HG03039 (cell line): Measurements from ENCODE around the gene RCC2.

Source experiments
- ATAC-seq: cut with Tn5 transposase; IDR thresholded peaks from one replicate; pipeline ENCODE4 v1.9.1; 2021; ENCODE audit warnings: mild to moderate bottlenecking, moderate library complexity; ENCODE audit not compliant: unreplicated experiment

Gene RCC2

DNA sequence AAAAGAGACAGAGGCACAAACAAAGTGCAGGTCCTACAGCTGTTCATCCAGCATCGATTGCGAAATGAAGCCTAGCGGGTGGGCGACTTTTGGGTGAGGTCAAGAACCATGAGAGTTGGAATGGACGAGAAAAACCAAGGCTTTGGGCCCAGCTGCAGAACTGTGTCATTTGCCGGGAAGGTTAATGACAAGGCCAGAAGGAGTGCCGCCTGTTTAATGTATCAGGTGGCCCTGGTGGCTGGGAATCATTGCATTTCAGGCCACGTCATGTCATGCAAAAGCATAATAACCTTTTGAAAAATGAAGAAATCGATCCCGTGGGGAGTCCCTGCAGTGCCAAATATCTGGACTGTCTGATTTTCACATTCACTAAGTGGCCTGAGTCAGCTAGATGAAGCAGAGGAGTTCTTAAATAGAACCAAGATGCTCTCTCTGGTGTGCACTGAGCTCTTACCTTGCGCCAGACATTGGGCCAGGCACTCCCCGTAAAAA is 8.1 kb upstream of the RCC2 start:
- no peak for ATAC-seq

DNA sequence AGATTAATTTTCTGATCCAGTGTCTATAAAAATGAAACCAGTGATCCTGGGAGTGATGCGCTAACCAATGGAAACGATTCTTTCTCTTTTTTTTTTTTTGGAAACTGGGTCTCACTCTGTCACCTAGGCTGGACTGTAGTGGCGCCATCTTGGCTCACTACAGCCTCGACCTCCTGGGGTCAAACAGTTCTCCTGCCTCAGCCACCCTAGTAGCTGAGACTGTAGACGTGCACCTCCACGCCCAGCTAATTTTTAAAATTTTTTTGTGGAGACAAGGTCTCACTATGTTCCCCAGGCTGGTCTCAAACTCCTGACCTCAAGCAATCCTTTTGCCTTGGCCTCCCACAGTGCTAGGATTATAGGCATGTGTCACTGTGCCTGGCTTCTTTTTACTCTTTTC is 3.4 kb upstream of the RCC2 start:
- no peak for ATAC-seq

DNA sequence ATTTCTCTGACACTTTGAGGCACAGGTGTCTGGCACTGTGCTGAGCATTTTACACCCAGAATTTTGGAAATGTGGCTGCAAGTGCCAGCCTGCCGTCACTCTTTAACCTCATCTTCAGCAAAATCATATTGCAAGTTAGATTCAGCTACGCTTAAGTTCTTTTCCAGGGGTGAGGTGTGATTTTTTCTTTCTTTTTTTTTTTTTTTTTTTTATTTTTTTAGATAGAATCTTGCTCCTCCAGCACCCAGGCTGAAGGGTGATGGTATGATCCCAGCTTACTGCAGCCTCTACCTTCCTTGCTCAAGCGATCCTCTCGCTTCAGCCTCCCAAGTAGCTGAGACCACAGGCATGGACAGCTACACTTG is 2.5 kb upstream of the RCC2 start:
- no peak for ATAC-seq

DNA sequence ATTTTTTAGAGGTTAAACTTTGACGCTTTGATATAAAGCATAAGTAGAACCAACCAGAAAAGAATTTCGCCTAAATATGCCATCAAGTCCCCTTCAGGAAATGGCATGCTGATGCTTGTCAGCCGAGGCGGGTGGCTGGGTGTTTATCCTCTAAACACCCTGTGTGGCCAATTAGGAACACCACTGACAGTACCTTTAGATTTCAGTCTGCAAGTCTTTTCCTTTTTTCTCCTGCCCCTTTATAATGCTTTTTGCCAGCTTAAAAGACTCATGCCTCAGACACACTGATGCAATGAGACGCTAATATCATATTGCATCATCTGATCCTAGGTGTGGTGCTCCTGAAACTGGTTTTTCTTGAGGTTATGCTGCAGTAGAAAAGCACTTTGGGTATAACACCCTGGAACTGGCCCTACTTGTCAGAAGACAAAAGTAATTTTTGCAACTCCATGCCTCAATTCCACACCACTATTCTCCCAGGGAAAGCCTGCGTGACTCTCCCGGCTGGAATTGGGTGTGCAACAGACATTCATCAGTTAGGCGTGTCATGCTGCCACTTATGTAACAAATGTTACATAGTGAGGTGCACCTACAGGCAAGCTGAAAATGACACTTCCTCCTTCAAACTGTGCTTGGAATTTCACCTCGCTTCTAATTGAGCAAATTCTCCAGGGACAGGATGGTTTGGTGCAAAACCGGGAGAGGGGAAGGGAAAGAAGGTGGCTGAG is 2.0 kb upstream of the RCC2 start:
- no peak for ATAC-seq

DNA sequence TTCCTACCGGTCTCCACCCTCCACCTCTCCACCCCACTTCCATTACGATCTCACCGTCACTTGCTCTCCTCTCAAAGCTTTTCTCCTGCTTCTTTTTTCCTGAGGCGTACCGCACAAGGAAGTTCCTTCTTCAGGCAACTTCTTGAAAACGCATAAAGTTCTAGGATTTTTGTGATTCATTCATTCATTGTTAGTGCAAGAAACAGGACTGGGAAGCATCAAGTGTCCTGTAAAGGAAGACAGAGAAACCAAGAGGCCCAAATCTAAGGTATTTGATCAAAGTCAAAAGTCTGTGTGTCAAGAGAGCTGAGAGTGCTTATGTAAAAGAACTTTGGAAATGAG is 1.3 kb upstream of the RCC2 start:
- ATAC-seq, result no peak

DNA sequence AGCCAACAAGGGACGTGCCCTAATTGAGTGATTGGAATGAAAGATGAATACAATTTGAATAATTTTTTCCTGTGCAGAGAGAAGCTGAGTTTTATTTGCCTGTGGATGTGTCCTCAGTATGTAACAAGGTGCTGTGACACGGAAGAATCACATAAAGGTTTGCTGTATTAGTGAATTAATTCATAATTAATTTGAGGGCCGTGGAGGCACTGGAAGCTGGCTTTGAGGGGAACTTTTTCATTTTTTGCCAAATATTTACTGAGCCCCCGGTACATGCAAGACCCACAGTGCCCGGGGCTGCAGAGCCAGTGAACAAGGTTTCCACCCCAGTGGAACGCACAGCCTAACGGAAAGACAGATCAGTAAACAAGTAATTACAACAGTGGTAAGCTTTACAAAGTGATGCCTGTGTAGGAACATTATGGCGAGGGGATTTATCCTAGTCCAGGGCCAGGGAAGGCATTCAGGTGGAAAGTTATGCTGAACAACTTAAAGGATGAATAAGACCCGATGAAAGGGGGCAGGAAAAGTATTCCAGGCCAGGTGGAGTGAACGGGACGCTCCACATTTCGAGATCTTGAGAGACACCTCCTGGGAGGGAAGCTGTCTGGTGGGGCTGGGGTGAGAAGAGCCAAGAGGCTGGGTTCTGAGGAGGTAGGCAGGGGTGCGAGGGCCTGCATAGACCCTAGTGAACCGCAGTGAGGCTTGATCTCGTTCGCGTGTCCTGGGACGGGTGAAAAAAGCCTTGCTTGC is 773 bp upstream of the RCC2 start:
- no peak for ATAC-seq

DNA sequence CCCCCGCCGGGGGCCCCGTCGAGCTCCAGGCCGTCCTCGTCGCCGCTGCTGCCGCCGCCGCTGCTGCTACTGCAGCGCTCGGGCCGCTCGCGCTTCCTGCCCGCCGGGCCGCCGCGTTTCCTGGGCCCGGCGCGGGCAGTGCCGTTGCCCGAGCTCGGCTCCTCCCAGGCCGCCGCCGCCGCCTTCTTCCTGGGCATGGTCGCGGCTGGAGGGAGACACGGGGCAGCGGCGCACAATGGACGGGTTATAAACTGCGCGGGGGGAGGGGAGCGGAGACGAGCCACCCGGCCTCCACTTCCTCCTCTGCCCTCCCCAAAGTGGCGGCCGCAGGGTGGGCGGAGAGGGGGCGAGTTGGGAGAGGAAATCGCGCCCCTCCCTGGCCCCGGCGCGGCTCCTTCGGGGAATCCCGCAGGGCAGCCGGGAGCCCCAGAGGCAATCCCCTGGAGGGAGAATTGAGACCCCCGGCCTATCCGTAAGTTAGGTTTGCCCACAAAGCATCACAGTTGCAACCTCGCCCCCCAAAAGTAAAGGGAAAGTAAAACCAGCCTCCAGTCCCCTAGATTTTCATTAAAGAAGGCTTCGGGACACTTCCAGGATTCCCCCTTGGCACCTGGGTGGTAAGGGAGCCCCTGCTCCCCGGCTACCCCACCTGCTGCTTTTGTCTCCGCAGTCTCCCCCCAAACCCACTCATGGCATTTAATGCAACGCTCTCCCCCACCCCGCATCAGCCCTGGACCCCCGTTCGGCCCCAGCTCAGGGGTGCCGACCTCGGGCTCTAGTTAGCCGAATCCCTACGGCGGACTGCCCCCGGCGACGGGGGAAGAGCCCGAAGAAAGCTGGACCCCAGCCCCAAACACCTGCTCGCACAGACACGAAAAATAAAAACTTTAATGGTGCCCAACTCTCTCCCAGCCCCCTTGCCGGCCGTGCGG is 893 bp downstream of the RCC2 start:
- ATAC-seq, result peak; percentile 31

DNA sequence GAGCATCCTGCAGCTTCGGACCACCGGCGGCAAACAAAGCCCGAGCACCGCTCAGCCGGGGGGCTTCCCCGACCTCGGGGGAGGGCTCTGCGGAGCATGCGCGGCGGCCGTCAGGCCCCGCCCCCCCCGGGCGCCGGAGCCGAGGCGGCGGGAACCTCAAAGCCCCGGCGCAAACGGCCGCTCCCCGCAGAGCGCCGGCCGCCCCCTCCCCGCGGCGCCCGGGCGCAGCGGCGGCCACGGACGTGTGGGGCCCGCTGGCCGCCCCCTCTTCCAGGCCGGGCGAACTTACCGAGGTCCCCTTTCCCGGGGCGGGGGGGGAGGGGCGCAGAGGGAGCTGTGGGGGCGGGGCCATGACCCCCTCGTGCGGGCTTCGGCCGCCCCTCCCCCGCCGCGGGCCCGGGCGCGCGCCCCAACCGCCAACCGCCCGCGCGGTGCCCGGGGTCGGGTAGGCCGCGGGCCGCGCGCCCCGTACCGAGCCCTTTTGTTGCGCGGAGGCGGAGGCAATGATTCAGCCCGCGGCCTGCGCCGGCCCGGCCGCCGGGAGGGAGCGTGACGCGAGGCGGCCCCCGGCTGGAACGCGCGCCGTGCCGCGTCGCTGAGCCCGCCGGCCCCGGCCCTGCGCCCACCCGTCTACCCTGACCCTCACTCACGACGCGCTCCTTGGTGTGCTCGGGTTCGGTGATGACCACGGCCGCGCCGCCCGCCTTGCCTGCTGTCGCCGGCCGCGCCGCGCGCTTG is 1.7 kb downstream of the RCC2 start:
- peak; percentile 26 for ATAC-seq

DNA sequence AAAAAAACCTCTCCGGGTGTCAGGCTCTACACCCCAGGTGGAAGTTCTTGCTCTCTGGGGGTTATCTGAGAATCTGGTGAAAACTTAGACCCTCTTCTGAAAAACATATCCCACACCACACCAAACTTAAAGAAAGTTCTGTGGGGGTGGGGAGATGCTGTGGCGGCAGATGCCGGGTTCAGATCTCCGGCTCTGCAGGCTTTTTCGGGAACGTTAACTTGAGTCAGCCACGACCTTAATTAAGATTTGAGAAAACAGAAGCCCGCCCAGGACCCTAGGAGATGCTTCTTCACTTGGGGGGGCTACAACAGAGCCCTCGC is 2.3 kb downstream of the RCC2 start:
- ATAC-seq, result no peak

DNA sequence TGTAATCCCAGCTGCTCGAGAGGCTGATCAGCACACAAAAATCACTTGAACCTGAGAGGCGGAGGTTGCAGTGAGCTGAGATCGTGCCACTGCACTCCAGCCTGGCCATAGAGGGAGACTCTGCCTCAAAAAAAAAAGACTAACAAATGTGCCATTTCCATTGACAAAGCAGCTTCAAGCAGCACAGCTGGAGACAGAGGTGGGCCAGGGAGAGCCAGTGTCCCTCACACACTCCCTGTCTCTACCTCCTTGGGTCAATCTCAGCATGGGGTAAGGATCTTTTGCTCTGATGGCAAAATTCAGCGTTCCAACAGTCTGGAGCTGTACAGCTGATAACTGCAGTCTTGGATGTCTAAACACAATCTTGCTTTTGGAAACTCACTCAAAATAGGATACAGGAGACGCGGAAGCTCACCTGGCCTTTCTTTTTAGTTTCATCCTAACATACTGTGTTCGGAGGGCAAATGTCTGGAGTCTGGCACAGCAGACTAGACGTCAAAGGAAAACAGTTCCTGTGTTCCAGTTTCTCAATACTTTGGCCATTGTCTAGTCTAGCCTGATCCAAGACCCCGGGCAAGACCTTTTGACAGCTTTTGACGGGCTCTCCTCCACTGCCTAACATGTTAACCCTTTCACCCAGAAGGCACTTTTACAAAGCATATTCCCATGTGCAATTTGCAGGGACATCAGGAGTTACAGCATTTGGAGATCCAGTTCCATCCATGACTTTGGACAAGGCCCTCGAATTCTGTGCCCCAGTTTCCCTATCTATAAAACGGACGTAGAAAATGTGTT is 2.9 kb downstream of the RCC2 start:
- no peak for ATAC-seq

DNA sequence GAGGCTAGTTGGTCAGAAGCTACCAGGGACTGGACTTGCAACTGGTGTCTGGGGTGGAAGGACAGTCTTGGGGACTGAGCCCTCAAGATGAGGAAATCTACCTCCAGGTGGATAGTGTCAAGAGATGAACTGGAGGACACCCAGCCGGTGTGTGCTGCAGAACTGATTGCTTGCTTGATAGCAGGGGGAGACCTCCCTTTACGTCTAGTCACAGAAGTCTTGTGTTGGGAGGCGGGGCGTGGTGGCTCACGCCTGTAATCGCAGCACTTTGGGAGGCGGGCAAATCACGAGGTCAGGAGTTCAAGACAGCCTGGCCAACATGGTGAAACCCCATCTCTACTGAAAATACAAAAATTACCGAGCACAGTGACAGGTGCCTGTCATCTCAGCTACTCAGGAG is 4.9 kb downstream of the RCC2 start:
- no peak for ATAC-seq

DNA sequence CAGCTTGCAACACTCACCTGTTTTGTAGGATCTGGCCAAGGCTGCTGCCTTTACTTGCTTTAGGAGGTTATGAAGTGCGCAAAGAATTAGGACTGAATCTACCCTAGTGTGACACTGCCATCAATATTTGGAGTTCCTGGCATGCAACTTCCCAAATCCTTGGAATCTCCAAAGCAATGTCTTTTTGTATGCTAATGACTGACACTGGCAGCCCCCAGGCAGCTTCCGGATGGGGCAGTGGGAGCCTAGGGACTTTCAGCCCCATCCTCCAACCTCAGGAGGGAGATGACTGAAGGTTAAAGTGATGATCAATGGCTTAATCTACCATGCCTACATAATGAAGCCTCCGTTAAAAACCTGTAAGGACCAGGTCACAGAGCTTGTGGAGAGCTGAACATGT is 5.5 kb downstream of the RCC2 start:
- ATAC-seq, result no peak

DNA sequence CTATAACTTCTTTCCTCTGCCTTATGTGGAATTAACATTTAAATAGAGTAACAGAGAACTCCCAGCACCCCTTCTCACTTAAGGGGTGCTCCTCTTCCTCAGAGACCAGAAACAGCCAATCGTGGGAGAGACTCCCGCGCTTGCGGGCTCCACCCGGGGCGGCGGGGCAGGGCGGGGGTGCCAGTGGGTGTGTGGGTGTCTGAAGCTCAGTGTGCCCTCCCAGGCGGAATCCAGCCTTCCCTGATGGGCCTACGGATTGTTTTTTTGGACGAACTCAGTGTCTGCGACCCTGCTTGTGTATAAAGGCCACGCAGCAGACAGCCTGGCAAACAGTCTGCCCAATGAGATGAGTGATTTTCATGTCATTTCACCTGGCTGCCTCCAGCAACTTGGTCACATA is 6.2 kb downstream of the RCC2 start:
- ATAC-seq, result no peak

DNA sequence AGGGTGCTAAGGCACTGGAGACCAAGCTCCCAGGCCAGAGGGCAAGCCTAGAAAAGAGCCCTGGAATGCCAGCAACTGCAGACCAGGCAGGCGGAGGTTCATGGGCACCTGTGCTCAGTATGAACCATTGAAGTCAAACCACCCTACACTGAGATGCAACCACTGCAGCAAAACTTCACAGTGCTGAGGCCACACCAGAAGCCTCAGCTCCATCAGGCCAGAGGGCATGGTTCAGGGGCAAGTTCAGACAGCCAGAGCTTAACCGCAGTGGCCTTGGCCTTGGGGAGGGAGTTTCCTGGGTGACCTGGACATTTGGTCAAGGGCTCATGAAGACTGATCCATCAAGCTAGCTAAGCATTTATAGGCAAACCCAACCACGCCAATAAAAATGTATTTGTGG is 7.1 kb downstream of the RCC2 start:
- no peak for ATAC-seq

DNA sequence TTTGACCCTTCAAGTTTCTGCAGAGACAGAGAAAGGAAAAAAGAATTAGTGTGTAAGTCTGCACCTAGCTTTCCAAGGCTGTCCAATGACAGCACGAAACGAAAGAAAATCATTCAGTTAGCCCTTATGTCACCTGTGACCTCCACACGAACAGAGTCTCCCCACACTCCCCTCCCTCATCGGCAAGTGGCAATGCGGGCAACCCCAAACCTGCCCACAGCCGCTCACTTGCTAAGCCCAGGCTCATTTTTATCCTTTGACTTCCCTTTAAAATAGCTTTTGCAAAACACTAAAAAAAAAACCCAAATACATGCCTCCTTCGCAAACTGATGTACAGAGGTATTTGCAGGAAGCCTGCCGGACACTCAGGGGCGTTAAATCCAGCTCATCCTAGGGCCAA is 10.3 kb downstream of the RCC2 start:
- ATAC-seq, result no peak

DNA sequence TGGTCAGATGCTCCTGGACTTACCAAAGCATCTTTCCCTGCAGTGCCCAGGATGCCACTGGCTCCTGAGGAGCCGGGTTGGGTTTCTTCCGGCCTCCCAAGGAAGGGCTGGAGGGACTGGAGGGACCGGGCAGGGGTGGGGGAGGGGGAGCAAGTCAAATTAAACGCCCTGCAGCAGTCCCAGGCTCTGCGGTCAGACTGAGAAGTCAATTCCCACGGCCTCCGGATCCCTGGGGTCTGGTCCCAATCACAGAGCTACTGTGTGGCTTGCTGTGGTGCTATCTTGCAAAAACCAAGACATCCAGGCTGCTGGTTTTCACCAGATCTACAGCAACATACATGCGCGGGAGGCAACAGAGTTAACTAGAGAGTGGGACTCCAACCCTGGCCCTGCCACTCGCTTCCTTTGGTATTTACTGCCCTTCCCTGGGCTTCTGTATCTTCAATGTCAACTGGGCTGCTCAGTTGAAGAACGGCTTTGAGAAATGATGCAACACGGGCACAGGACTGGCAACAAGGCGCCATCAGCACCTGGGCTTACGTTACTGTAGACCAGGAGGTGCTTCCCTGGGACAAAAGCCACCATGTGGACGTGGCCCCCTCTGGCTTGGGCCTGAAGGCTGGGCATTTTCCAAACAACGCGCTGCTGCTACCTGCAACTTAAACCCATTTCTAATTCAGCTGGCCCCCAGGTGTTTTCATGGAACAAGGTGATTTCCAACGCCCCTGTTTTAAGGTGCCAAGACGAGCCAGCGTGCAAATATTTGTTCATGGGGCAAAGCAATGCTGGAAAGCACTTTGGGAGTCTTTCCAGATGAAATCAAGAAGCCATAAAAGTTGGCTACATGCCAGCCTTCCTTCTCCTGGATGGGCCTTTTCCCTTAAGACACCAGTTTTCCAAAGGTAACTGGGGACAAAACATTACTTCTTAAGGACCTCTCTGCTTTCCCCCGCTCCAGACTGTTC is 11.5 kb downstream of the RCC2 start:
- no peak for ATAC-seq

DNA sequence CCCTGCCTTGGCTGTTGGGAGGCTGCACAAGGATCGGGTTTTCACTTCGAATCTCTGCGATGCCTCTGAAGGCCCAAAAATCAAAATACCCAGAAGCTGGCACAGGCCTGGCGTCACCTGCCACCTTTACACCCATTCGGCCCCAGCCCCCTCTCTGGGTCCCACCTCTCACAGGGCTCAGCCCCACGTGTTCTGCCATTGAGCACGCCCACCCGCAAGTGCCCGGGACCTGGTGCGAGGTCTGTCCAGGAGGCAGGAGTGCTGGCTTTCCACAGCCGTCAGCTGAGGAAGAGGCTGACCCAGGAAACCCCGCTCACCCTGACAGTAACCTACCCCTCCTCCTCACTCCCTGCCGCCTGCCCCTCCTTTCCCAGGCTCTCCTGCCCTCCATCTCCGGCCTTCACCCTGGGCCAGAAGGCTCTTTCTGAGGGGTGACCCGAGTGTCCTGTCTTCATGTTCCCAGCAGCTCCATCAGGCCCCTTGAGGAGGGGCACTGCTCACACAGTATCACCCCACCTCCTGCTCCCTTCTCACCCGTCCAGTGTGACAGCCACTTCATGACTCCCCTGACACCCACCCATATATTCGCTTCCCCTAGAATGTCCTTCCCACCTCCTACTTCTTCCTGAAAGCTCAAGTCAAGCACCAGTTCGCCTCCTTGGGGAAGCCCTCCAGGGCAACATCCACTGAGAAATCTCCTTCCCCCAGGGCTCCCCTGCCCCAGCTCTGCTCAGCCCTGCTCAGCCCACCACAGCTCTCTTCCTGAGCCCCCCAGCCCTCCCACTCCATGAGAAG is 13.5 kb downstream of the RCC2 start:
- no peak for ATAC-seq

DNA sequence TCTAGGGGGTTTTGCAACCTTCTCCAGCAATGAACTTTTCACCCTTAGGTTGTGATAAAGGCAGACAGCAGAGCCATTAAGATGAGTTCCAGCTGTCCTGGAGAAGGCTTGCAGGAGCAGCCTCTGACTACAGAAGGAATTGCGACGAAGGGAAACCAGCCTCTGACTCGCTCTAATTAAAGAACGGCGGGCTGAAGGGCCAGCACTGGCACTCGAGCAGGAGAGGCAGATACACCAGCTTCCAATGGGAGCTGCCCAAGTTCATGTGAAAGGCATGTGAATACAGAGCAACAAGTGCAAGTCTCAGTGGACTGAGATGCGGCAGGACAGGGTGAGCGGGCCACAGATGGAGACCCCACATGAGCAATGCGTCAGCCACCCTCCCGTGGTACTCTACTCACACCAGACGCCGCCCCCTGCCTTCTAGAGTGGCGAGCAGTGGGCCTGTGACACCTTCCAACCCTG is 15.7 kb downstream of the RCC2 start:
- ATAC-seq, result no peak
